ENCODE measurements around the gene MRPL36.
"Not testable (repeated sequence)": the region's sequence is repeated elsewhere in the genome, so short reads cannot be mapped to it uniquely, and the experiment has no call there.

The MRPL36 gene

GRCh38 chr5:1831677-1832313 lies 32.2 kb upstream of the MRPL36 start:
- DNase-seq: no peak

GRCh38 chr5:1831257-1831656 lies 31.6 kb upstream of the MRPL36 start:
- no peak for DNase-seq

- no peak for DNase-seq
These were observed 31.1 kb upstream of the MRPL36 start for GRCh38 chr5:1830571-1831228.

- DNase-seq: no peak
These were observed 28.3 kb upstream of the MRPL36 start for GRCh38 chr5:1827886-1828397.

- DNase-seq: no peak
These were observed 27.6 kb upstream of the MRPL36 start for GRCh38 chr5:1827025-1827885.

GRCh38 chr5:1826235-1826980 lies 26.8 kb upstream of the MRPL36 start:
- no peak for DNase-seq

GRCh38 chr5:1824903-1825841 lies 25.5 kb upstream of the MRPL36 start:
- no peak for DNase-seq

- DNase-seq: no peak
These were observed 24.6 kb upstream of the MRPL36 start for GRCh38 chr5:1824109-1824821.

- no peak for DNase-seq
These were observed 23.9 kb upstream of the MRPL36 start for GRCh38 chr5:1823381-1824034.

- DNase-seq: no peak
These were observed 22.2 kb upstream of the MRPL36 start for GRCh38 chr5:1821862-1822261.

- no peak for DNase-seq
These were observed 21.3 kb upstream of the MRPL36 start for GRCh38 chr5:1820926-1821325.

- DNase-seq: no peak
These were observed 20.7 kb upstream of the MRPL36 start for GRCh38 chr5:1820381-1820780.

GRCh38 chr5:1819458-1819857 lies 19.8 kb upstream of the MRPL36 start:
- no peak for DNase-seq

- no peak for DNase-seq
These were observed 19.1 kb upstream of the MRPL36 start for GRCh38 chr5:1818784-1819183.

- no peak for DNase-seq
These were observed 17.8 kb upstream of the MRPL36 start for GRCh38 chr5:1817261-1818043.

- DNase-seq: not testable (repeated sequence)
These were observed 17.0 kb upstream of the MRPL36 start for GRCh38 chr5:1816495-1817089.

GRCh38 chr5:1815881-1816292 lies 16.2 kb upstream of the MRPL36 start:
- DNase-seq: no peak

GRCh38 chr5:1815071-1815786 lies 15.6 kb upstream of the MRPL36 start:
- DNase-seq: no peak
